Activated naive CD8-positive, alpha-beta T cell treated with anti-CD3 and anti-CD28 coated beads, Interleukin-2, amount 50 U/mL, for 24 hours (primary cell): ENCODE data around the gene FAT1.

Source experiments
- ATAC-seq: fragments of 150-1000 bp; cut with Tn5 transposase; one replicate; pipeline ENCODE4 v1.10.0; 2021
- DNase-seq: peaks from one replicate; pipeline ENCODE4 v3.0.0; 2021
- H3K27ac Mint-ChIP-seq: one replicate; pipeline ENCODE4 v1.8.0; 2021; ENCODE audit warnings: mild to moderate bottlenecking, mixed read lengths
- H3K27me3 Mint-ChIP-seq: one replicate; pipeline ENCODE4 v1.8.0; 2021; ENCODE audit warnings: mixed read lengths
- H3K36me3 Mint-ChIP-seq: one replicate; pipeline ENCODE4 v1.8.0; 2021; ENCODE audit warnings: low read depth, mixed read lengths
- H3K4me1 Mint-ChIP-seq: one replicate; pipeline ENCODE4 v1.8.0; 2021; ENCODE audit warnings: mixed read lengths
- H3K4me3 Mint-ChIP-seq: one replicate; pipeline ENCODE4 v1.8.0; 2021; ENCODE audit warnings: mild to moderate bottlenecking, moderate library complexity, mixed read lengths
- H3K9me3 Mint-ChIP-seq: one replicate; pipeline ENCODE4 v1.8.0; 2021; ENCODE audit warnings: mixed read lengths

FAT1 gene

GRCh38 chr4:186722796-186723291 is 812 bp downstream of the FAT1 start:
- ATAC-seq, result no peak

DNA sequence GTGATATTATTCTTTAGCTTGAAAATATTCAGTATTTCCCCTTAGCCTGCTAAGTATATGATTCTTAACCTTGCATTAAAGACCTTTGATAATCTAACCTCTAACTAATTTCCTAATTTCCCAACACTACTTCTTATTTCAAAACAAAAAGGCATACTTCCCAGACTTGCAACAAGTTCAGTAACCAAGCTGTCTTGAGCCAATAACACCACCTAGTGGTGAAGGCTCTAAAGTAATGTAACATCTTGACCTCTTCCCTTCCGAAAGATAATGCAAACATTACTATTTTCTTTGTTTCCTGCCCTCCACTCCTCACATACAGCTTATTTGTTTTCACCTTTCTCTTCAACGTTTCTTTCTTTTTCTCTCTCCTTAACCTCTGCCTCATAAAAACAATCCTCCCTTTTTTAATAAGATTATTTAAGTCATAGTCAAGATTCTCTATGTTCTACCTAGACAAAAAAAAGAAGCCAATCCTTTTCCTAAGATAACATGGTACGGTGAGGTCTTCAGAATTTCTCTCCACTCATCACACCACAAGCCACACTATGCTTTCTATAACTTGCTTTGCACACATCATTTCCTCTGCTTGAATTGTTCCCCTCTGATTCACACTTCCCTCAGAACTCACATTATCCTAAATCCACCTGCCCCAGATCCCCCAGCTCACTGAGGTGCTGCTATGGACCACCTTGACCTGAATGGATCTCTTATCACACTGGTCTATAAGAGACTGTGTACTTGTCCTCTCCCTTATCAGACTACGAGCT is 3.5 kb downstream of the FAT1 start:
- peaks cover 17% of the 10 kb centered on the region for H3K9me3 Mint-ChIP-seq
- no peak for ATAC-seq
- peaks cover 7% of the 10 kb centered on the region for H3K4me1 Mint-ChIP-seq
- no peak overlapping the region for H3K4me3 Mint-ChIP-seq
- H3K27ac Mint-ChIP-seq, result no peak overlapping the region
- peaks cover 24% of the 10 kb centered on the region for H3K27me3 Mint-ChIP-seq
- DNase-seq, result no peak
- H3K36me3 Mint-ChIP-seq, result no peaks in the 10 kb centered on the region

More at GRCh38 chr4:186722796-186723291, 812 bp downstream of the FAT1 start:
- Mint-ChIP-seq H3K4me3 (no peak overlapping the region), H3K27ac (no peak overlapping the region), H3K36me3 (no peaks in the 10 kb centered on the region), H3K9me3 (peaks cover 4% of the 10 kb centered on the region), H3K4me1 (peaks cover 15% of the 10 kb centered on the region), H3K27me3 (peaks cover 46% of the 10 kb centered on the region)
- no peak for DNase-seq

GRCh38 chr4:186717556-186717955 is 6.1 kb downstream of the FAT1 start:
- Mint-ChIP-seq H3K9me3 (peaks cover 17% of the 10 kb centered on the region), H3K36me3 (no peaks in the 10 kb centered on the region), H3K27me3 (peaks cover 13% of the 10 kb centered on the region), H3K4me1 (no peaks in the 10 kb centered on the region), H3K4me3 (no peak overlapping the region), H3K27ac (no peak overlapping the region)
- no peak for DNase-seq
- ATAC-seq, result no peak

- DNase-seq (no peak), ATAC-seq (no peak)
- Mint-ChIP-seq H3K36me3 (no peaks in the 10 kb centered on the region), H3K4me1 (no peaks in the 10 kb centered on the region), H3K4me3 (no peak overlapping the region), H3K27ac (no peak overlapping the region), H3K27me3 (no peaks in the 10 kb centered on the region), H3K9me3 (peaks cover 17% of the 10 kb centered on the region)
Measured at GRCh38 chr4:186715077-186715476, 8.6 kb downstream of the FAT1 start.

DNA sequence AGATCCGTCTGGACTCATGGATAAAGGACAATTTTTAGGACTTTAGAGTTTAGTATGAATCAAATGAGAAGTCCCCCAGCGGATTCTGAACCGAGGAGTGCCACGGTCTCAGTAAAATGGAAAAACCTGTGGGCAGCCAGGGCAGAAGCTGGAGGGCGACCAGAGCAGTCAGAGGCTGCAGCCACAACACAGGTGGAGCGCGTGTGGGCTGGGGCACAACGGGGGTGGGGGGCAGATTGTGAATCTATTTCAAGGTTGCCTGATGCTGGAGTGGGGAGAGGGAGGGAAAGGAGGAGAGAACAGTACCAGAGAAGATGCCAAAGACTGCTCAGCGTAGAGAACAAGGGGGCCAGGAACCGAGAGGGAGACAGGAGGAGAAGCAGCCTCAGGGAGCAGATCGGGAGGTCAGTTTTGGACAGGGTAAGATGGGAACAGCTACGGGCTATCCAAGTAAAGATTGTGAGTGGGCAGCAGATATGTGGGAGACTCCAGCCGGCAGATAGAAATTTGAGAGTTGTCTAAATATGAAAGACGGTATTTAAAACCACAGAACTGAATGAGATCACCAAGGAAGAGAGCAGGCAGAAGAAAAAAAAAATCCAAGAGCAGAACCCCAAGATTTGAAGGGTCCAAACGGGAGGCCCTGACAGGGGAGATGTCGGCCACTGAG is 9.5 kb downstream of the FAT1 start:
- H3K27ac Mint-ChIP-seq, result no peak overlapping the region
- no peak overlapping the region for H3K4me3 Mint-ChIP-seq
- H3K36me3 Mint-ChIP-seq, result no peaks in the 10 kb centered on the region
- ATAC-seq, result no peak
- DNase-seq, result no peak
- no peaks in the 10 kb centered on the region for H3K27me3 Mint-ChIP-seq
- H3K4me1 Mint-ChIP-seq, result no peaks in the 10 kb centered on the region
- peaks cover 17% of the 10 kb centered on the region for H3K9me3 Mint-ChIP-seq

DNA sequence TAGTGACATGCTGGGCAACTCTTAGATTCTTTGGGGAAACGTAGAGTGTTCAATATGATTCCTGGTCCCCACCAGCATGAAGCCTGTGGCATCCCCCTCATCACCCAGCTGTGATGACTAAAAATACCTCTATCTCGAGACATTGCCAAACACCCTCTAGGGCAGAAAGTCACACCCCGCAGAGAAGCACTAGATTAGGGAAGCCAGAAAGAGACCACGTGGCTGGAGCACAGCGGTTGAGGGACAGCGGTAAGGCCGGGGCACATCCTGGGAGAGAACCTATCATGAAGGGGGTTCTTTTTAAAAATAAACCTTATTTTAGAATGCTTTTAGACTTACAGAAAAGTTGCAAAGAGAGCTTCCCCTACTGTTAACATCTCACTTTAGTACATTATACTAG is 11.0 kb downstream of the FAT1 start:
- peaks cover 12% of the 10 kb centered on the region for H3K9me3 Mint-ChIP-seq
- no peak overlapping the region for H3K27ac Mint-ChIP-seq
- no peaks in the 10 kb centered on the region for H3K36me3 Mint-ChIP-seq
- no peak overlapping the region for H3K4me3 Mint-ChIP-seq
- no peaks in the 10 kb centered on the region for H3K27me3 Mint-ChIP-seq
- H3K4me1 Mint-ChIP-seq, result no peaks in the 10 kb centered on the region
- no peak for ATAC-seq
- DNase-seq, result no peak

GRCh38 chr4:186710521-186711119 is 13.0 kb downstream of the FAT1 start:
- Mint-ChIP-seq H3K36me3 (no peaks in the 10 kb centered on the region), H3K4me1 (no peaks in the 10 kb centered on the region), H3K27me3 (no peaks in the 10 kb centered on the region), H3K4me3 (no peak overlapping the region), H3K27ac (no peak overlapping the region), H3K9me3 (no peaks in the 10 kb centered on the region)
- ATAC-seq, result no peak
- no peak for DNase-seq

GRCh38 chr4:186709517-186709916 is 14.1 kb downstream of the FAT1 start:
- Mint-ChIP-seq H3K4me3 (no peak overlapping the region), H3K27ac (no peak overlapping the region), H3K9me3 (no peaks in the 10 kb centered on the region), H3K4me1 (no peaks in the 10 kb centered on the region), H3K36me3 (no peaks in the 10 kb centered on the region), H3K27me3 (no peaks in the 10 kb centered on the region)
- DNase-seq, result no peak
- no peak for ATAC-seq

GRCh38 chr4:186708554-186708953 is 15.1 kb downstream of the FAT1 start:
- no peak for DNase-seq
- Mint-ChIP-seq H3K4me1 (no peaks in the 10 kb centered on the region), H3K27ac (no peak overlapping the region), H3K4me3 (no peak overlapping the region), H3K27me3 (no peaks in the 10 kb centered on the region), H3K36me3 (no peaks in the 10 kb centered on the region), H3K9me3 (no peaks in the 10 kb centered on the region)
- no peak for ATAC-seq

DNA sequence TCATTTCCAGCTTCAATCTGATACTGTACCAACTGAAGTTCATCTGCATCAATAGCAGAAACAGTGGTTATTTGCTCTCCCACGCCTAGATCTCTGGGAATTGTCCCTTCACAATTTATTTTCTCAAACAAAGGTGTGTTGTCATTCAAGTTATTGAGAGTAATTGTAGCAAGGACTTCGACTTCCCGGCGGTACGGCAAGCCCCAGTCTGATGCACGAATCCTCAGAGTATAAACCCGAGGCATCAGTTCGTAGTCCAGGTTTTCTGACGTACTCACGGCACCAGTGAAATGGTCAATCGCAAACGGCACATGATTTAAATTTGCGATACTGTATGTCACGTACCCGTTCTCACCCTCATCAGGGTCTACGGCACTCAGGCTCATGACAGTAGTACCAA is 15.7 kb downstream of the FAT1 start:
- Mint-ChIP-seq H3K9me3 (no peaks in the 10 kb centered on the region), H3K4me1 (no peaks in the 10 kb centered on the region), H3K36me3 (no peaks in the 10 kb centered on the region), H3K27me3 (no peaks in the 10 kb centered on the region), H3K27ac (no peak overlapping the region), H3K4me3 (no peak overlapping the region)
- no peak for ATAC-seq
- DNase-seq, result no peak

DNA sequence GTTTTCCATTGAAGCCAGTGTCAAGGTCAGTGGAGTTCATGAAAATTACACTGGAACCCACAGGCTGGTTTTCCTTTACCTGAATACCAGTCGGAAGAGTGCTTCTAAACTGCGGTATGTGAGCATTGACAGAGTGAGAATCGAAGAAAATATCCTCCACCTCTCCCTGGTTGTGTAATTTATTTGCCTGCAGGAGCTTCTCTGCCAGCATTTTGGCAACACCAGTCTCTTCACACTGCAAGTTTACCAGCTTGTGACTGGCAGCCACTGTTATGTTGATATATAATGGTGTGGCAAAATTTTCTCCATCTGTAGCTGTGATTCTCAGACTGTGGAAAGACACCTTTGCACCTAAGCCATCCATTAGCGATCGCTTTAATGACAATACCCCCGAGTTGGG is 16.1 kb downstream of the FAT1 start:
- Mint-ChIP-seq H3K36me3 (no peaks in the 10 kb centered on the region), H3K27ac (no peak overlapping the region), H3K27me3 (no peaks in the 10 kb centered on the region), H3K4me3 (no peak overlapping the region), H3K9me3 (no peaks in the 10 kb centered on the region), H3K4me1 (no peaks in the 10 kb centered on the region)
- ATAC-seq (no peak), DNase-seq (no peak)

- no peaks in the 10 kb centered on the region for H3K4me1 Mint-ChIP-seq
- ATAC-seq, result no peak
- DNase-seq, result no peak
- H3K36me3 Mint-ChIP-seq, result no peaks in the 10 kb centered on the region
- H3K4me3 Mint-ChIP-seq, result no peak overlapping the region
- H3K9me3 Mint-ChIP-seq, result peaks cover 4% of the 10 kb centered on the region
- no peaks in the 10 kb centered on the region for H3K27me3 Mint-ChIP-seq
- H3K27ac Mint-ChIP-seq, result no peak overlapping the region
Measured at GRCh38 chr4:186704057-186704456, 19.6 kb downstream of the FAT1 start.

- DNase-seq (no peak), ATAC-seq (no peak)
- H3K36me3 Mint-ChIP-seq, result no peaks in the 10 kb centered on the region
- H3K9me3 Mint-ChIP-seq, result peaks cover 4% of the 10 kb centered on the region
- no peak overlapping the region for H3K27ac Mint-ChIP-seq
- H3K4me3 Mint-ChIP-seq, result no peak overlapping the region
- no peaks in the 10 kb centered on the region for H3K27me3 Mint-ChIP-seq
- H3K4me1 Mint-ChIP-seq, result no peaks in the 10 kb centered on the region
Measured at GRCh38 chr4:186703510-186703909, 20.1 kb downstream of the FAT1 start.

DNA sequence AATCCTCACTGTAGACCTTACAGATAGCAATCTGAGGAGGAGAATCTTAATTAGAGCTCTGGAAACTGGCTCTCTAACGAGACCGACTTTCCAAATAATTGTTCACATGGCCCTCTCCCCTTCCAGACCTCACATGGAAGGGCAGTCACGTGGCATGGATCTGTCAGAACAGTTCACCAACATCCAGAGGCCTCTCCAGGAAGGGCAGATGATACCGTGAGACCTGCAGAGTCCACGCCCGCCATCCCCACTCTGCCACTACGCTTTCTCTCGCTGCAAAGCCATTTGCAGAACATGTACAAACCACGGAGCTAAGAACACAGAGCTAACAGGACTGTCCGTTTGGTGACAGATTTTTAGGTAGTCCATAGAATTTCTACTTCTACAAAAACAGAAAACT is 20.7 kb downstream of the FAT1 start:
- DNase-seq (no peak), ATAC-seq (no peak)
- Mint-ChIP-seq H3K9me3 (peaks cover 9% of the 10 kb centered on the region), H3K4me1 (no peaks in the 10 kb centered on the region), H3K36me3 (no peaks in the 10 kb centered on the region), H3K4me3 (no peak overlapping the region), H3K27me3 (no peaks in the 10 kb centered on the region), H3K27ac (no peak overlapping the region)

DNA sequence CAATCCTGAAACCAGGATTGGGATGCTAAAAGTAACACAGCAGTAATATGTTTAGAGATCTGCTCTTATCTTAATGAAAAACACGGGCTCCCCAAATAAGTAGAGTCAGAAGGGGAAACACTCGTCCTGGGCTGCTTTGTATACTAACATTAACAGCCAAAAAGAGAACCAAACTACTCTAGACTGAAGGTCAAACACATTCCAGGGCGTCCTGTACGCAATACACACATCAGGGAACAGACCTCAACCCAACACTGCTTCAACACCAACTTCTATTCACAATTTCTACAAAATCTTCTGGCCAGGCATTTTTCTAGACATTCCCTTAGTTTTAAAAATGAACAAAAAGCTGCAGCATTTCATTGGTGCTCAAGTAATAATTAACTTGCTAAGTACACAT is 21.4 kb downstream of the FAT1 start:
- Mint-ChIP-seq H3K36me3 (no peaks in the 10 kb centered on the region), H3K27ac (no peak overlapping the region), H3K4me1 (no peaks in the 10 kb centered on the region), H3K9me3 (peaks cover 9% of the 10 kb centered on the region), H3K4me3 (no peak overlapping the region), H3K27me3 (no peaks in the 10 kb centered on the region)
- ATAC-seq (no peak), DNase-seq (no peak)
